Activated CD4-positive, alpha-beta T cell treated with anti-CD3 and anti-CD28 coated beads, Interleukin-2, amount 50 U/mL, for 1 hour (primary cell): ENCODE measurements around the gene HDHD5.

Experiments
- DNase-seq: peaks from one replicate; pipeline ENCODE4 v3.0.0-alpha.2; 2020

HDHD5 gene

GRCh38 chr22:17158568-17159503, at the start of gene HDHD5:
Gene HDHD5 (minus strand): TSS chr22:17159277. CDS start chr22:17159251, 26 bp downstream.
- DNase-seq = peak; percentile 90

GRCh38 chr22:17205432-17205831, 46.4 kb upstream of the HDHD5 start:
- DNase-seq = no peak

- DNase-seq = no peak
Measured at GRCh38 chr22:17201285-17201945, 42.3 kb upstream of the HDHD5 start.

GRCh38 chr22:17199003-17199731, 40.1 kb upstream of the HDHD5 start:
- no peak for DNase-seq

GRCh38 chr22:17198170-17199002, 39.3 kb upstream of the HDHD5 start:
- no peak for DNase-seq

- no peak for DNase-seq
Measured at GRCh38 chr22:17194213-17194612, 35.1 kb upstream of the HDHD5 start.

GRCh38 chr22:17192186-17192585, 33.1 kb upstream of the HDHD5 start:
- DNase-seq = no peak

- DNase-seq = no peak
Measured at GRCh38 chr22:17191163-17191784, 32.2 kb upstream of the HDHD5 start.

GRCh38 chr22:17190702-17191101, 31.6 kb upstream of the HDHD5 start:
- DNase-seq = no peak

GRCh38 chr22:17176715-17177114, 17.6 kb upstream of the HDHD5 start:
- no peak for DNase-seq

- no peak for DNase-seq
Measured at GRCh38 chr22:17172029-17172833, 13.2 kb upstream of the HDHD5 start.

GRCh38 chr22:17171153-17172028, 12.3 kb upstream of the HDHD5 start:
- peak; percentile 68 for DNase-seq

- DNase-seq = no peak
Measured at GRCh38 chr22:17167486-17167885, 8.4 kb upstream of the HDHD5 start.

- no peak for DNase-seq
Measured at GRCh38 chr22:17164392-17165024, 5.4 kb upstream of the HDHD5 start.

GRCh38 chr22:17162731-17163130, 3.7 kb upstream of the HDHD5 start:
- DNase-seq = no peak

GRCh38 chr22:17161991-17162390, 2.9 kb upstream of the HDHD5 start:
- DNase-seq = no peak

GRCh38 chr22:17159504-17159951, 451 bp upstream of the HDHD5 start:
- peak; percentile 20 for DNase-seq

- no peak for DNase-seq
Measured at GRCh38 chr22:17158176-17158567, 905 bp downstream of the HDHD5 start.

GRCh38 chr22:17157714-17158113, 1.4 kb downstream of the HDHD5 start:
- DNase-seq = no peak
